ENCODE data around the gene TEX52.

DNA sequence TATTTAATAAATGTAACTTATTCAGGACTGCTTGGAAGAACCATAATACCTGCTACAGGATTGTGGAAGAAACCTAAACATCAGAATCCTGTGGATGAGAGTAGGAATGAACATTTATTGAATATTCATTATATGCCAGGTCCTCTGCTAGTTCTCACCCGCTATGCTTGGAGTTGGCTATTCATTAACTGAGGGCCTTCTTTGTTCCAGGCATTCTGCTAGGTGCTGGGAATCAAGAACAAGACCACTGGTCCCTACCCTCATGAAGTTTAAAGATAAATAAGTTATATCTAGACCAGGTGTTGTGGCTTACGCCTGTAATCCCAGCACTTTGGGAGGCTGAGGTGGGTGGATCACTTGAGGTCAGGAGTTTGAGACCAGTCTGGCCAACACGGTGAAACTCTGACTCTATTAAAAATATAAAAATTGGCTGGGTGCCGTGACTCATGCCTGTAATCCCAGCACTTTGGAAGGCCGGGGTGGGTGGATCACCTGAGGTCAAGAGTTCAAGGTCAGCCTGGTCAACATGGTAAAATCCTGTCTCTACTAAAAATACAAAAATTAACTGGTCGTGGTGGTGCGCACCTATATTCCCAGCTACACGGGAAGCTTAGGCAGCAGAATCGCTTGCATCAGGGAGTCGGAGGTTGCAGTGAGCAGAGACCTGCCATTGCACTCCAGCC, 30.1 kb upstream of the TEX52 start:
- TF ChIP-seq, protein P1, sequence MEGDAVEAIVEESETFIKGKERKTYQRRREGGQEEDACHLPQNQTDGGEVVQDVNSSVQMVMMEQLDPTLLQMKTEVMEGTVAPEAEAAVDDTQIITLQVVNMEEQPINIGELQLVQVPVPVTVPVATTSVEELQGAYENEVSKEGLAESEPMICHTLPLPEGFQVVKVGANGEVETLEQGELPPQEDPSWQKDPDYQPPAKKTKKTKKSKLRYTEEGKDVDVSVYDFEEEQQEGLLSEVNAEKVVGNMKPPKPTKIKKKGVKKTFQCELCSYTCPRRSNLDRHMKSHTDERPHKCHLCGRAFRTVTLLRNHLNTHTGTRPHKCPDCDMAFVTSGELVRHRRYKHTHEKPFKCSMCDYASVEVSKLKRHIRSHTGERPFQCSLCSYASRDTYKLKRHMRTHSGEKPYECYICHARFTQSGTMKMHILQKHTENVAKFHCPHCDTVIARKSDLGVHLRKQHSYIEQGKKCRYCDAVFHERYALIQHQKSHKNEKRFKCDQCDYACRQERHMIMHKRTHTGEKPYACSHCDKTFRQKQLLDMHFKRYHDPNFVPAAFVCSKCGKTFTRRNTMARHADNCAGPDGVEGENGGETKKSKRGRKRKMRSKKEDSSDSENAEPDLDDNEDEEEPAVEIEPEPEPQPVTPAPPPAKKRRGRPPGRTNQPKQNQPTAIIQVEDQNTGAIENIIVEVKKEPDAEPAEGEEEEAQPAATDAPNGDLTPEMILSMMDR (IDR thresholded peaks at IDR 0.05) = no peak
- TF ChIP-seq POLR2A (IDR thresholded peaks at IDR 0.05) (no peak), EP300 (IDR thresholded peaks at IDR 0.05) (no peak)

Measured in tibial nerve (tissue), 4 donors.